ENCODE results near the gene ZIC2.
A peak's percentile ranks its signal among the peaks of the same experiment; 100 is the strongest.

ZIC2 gene

DNA sequence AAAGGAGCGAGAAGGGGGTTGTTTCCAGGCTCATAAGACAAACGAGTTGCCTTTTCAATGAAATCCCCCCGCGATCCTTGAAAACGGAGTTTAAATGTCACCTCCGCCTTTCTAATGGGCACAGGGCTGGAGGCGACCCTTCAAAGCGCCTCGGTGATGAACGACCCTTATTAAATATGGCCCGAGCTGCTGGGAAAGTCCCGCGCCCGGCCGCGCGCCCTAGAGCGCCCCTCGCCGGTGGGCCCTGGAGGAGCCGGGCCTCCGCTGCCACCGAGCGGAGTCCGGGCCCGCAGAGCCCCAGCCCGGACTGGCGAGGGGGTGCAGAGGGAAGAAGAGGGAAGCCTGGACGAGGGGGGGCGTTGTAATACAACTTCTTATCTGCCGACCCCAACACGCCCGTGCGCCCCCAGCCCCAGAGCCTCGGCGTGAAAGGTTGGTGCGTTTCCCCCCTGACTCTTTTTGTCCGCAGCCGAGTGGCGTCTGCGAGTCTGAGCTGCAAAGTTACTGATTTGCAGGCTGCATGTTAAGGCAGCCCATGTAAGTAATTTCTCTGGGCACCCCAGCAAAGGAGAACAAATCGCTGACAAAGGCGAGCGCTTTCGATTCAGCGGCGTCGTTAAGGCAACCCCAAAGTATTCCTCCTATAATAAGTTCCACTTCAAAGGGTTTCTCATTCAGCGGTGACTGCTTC, 21.9 kb upstream of the ZIC2 start:
- DNase-seq (ENCODE audit: low read depth in 2 of 2), result no peak

DNA sequence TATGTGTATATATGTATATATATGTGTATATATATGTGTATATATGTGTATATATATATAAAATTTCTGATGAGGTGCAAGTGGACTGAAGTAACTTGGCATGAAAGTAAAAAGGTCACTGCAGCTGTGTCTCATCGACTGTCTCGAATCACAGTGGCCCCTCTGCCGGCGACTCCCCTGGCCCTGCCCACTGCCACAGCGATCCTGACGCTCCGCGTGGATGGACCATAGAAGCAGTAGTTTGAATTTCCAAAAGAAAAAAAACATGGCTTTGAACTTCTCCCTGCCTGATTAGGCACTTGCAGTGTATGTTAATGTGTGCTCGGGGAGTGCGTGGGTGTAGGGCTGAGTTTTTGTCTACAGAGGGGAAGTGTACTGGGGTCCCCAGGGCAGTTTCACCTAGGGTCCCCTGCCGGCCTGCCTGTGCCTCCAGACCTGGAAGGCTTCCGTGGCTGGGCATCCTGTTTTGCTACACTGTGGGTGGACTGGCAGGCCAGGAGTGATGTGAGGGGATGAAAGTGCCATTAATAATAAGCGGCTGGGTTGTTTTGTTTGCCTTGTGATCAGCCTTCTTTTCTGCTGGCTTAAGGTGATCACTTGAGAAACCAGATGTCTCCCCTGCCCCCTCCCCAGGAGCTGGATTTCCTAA, 20.8 kb upstream of the ZIC2 start:
- no peak for DNase-seq (ENCODE audit: low read depth in 2 of 2)

DNA sequence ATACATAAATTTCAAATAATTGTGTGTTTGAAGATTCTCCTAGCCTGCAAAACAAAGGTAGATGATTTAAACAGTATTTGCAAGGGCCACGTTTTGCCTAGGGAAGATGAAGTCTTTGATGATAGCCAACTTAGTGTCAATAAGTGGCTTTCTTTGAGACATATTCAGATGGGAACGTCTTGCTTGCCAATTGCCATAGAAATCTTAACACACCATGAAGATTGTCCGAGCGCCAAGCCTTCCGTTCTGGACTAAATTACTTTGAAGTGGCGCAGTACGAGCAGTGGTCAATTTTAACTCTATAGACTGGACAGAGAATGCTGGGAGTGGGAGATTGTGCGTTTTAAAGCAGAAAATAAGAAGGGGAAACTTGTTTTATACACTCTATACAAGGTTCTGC, 19.9 kb upstream of the ZIC2 start:
- no peak for DNase-seq (ENCODE audit: low read depth in 2 of 2)

DNA sequence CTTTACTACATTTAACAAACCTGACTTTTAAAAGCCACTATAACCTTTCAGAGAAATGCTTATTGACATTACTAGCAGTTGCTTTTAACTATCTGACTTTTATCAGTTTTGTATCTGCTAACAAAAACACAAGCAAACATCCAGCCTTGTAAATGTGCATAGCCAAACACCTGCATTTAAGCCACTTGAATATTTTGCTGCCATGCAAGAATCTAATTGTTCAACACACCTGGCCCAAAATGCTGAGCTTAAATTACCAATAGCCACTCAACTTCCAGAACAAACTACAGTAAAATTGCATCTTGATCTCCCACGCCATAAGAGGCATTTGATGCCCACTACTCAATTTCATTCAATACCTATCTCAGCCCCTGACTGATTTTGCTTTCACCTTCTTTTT, 19.3 kb upstream of the ZIC2 start:
- no peak for DNase-seq (ENCODE audit: low read depth in 2 of 2)

DNA sequence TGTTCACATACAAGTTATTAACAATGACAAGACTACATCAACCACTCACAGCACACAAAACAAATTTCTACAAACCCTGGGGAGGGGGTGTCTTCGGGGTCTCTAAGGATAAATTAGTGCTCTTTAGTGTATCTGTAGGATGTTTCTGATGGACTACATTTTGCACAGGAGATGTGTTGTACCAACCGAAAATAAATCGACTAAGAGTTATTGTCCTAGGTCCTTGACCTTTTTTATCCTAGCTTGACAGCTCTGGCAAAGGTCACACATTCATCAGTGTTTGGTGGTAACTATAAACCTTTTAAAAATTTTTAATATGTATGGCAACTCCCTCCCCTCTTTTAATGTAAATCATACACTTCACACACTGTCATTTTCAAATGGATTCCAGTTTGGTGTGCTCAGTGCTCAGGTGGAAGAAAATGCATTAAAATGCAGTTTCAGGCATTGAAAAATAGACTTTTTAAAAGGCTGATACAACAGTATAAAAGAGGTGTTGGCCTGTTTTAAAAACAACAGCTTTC, 17.7 kb upstream of the ZIC2 start:
- DNase-seq (ENCODE audit: low read depth in 2 of 2), result no peak

DNA sequence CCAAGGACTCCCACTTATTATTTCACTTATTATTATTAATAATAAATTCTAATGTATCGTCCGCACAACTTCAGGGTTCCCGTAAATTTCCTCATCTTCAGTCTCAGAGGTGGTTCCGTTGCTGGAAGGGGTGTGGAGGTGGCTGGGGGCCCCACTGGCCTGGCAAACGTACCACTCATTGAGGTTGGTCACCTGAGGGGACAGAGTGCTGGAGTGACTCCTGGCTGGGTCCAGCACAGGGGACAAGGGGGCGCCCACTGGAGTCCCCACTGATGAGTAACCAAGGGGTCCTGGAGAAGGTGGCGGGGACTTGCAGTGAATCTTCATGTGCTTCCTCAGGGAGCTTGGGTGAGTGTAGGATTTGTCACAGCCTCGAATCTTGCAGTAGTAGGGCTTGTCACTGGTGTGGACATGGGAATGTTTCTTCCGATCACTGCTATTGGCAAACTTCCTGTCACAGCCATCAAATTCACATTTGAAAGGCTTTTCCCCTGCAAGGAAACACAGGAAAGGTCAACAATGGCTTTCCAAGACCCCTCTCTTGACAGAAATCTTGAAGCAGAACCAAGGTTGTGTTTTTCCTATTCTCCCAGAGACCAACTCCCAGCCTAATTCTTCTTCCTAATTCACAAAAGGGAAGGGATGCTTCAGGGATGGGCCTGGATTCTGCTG, 16.1 kb upstream of the ZIC2 start:
- no peak for DNase-seq (ENCODE audit: low read depth in 2 of 2)

DNA sequence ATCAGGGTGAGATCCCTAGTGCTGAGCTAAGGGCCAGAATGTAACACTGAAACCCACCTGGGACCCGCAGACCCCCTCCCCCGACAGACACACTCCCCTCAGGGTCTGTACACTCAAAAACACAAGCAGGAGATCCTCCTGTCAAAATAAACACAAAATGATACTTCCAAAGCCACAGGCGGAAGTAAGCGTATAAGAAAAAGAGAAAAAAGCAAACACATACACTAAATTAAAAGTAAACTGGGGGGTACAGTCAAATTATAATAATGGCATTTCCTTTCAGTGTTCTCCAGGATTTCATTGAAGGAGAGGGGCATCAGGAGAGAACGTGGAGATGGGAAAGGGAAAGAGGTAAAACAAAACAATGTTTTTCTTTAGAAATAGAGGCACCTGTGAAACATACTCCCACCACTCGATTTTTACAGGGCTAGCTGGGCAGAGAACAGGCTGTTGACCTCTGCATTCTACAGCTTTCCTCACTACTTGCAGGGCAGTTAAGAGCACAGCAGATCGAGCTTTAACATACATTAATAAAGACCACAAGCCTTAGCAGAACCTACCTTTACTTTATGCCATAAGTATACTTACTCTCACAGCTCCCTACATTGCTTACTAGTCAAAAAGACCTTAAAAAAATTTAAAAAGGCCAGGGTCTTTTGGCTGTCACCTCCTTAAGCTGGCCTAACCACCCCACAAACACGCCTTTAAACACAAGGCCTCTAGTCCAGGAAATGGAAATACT, 15.3 kb upstream of the ZIC2 start:
- no peak for DNase-seq (ENCODE audit: low read depth in 2 of 2)

DNA sequence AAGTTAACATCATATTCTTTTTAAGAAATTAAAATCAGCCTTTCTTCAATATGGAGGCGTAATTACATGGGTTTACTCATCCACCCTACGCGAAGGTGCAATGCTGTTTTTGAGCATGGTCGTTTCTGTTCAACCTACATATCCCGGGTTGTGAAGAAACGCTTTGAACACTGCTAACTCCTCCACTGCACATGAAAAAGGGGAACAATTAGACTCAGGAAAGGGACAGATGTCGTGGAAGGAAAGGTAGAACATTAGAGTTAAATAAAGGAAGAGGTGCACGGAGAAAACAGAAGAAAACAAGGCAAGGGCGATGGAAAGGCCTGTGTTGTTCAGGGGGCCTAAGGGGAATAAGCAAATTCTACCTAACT, 14.1 kb upstream of the ZIC2 start:
- no peak for DNase-seq (ENCODE audit: low read depth in 2 of 2)

DNA sequence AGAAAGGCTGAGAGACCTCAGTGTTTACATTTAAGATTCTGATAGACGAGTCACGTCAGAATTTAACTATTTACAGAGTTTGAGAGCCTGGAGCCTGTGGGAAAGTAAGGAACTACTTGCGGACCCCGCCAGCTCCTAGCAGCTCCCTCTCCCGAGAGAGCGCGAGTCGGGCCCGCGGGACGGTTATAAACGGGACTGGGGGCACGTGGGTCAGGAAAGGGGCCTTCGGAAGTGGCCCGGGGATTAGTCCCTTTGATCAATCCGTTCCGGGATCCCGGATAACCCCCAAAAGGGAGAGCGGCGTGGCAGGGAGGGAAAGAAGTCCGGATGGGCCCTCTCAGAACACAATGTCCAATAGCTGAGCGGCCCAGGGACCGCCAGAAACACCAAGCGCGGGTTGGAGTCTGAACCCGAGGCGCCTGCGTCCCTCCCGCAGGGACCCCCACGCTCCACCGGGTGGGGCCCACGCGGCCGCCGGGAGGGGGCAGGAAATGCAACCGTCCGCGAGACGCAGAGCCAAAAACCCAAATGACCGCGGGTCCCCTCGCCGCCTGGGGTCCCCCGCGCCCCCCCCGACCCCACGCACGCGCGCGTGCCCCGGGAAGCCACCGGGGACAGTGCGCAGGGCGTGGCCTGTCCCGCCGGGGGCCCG, 13.6 kb upstream of the ZIC2 start:
- no peak for DNase-seq (ENCODE audit: low read depth in 2 of 2)

DNA sequence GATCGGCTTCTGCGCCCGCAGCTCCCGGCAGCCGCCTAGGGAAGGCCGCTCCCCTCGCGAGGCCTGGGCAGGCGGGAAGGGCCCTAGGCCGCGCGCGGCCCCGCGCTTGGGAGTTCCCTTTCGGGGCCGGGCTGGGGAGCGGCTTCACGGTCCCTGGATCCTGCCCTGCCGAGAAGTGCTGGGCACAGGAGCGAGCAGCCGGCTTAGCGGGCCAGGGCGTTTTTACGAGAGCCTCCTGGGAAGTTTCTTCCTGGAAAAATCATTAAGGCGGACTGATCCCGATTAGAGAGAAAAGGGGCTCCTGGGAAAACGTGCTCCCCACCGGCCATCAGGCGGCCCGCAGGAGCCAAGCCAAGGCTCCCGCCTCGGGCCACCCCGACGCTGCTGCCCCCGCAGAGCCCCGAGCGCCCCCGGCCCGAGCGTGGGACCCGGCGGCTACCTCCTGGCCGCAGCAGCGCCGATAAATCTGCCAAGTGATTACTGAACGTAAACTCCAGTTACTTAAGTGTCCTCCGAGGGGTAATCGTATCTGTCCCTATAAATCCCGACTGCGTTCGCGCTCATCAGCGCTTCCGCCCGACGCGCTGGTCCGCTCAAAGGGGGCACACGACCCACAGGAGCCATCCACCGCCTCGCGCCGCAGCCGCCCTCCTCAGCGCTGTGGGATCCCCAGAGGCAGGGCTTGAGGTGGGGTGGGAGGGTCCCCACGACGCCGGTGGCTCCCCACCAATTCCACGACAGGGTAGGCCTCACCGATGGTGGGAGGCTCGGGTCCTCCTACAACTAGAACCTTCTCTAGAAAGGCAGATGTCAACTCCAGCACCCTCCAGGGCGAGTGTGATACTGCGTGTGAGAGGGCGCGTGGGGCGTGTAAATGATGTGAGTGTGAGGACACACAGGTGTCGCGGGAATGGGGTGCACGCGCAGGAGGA, 12.8 kb upstream of the ZIC2 start:
- no peak for DNase-seq (ENCODE audit: low read depth in 2 of 2)

DNA sequence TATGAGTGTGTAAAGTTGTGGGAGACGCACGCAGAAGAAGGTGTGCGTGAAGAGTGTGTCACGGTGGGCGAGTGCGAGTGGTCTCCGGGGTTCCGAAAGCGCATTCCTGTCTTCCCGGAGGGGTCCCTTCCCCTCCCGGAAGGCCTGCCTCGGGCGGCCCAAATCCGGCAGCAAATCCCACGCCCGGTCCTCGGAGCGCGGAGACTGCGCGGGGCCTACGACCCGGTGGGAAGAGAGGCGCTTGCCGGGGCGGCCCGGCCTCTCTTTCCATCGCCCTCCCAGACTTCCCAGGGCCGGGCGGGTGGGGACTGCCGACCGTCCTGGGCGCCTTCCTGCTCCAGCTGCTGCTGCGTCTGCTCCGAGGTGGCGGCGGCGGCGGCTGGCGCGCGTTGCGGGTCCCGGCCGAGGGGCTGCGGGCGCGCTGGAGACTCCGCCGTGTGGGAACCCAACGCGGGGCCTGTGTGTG, 12.1 kb upstream of the ZIC2 start:
- no peak for DNase-seq (ENCODE audit: low read depth in 2 of 2)

DNA sequence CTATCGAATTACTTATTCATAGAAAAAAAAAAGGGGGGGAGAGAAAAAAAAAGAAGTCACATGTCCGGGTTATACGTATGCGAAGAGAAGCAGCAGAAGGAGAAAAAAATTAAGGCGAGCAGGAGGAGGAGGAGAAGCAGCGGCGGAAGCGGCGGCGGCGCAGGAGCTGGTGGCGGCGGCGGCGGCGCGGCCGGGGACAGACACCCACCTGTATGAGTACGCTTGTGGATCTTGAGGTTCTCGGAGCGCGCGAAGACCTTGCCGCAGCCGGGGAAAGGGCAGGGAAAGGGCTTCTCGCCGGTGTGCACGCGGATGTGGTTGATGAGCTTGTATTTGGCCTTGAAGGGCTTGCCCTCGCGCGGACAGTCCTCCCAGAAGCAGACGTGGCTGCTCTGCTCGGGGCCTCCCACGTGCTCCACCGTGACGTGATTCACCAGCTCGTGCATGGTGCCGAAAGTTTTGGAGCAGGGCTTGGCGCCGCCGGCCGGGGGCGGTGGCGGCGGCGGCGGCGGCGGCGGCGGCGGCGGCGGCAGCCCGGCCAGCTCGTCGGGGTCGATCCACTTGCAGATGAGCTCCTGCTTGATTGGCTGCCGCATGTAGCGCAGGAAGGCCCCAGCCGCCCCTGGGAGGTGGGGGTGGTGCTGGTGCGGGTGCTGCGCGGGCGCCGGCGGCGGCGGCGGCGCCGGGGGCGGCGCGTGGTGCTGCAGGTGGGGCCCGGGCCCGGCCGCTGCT, 11.5 kb upstream of the ZIC2 start:
- DNase-seq (ENCODE audit: low read depth in 2 of 2), result peak; percentile 34 to 47

DNA sequence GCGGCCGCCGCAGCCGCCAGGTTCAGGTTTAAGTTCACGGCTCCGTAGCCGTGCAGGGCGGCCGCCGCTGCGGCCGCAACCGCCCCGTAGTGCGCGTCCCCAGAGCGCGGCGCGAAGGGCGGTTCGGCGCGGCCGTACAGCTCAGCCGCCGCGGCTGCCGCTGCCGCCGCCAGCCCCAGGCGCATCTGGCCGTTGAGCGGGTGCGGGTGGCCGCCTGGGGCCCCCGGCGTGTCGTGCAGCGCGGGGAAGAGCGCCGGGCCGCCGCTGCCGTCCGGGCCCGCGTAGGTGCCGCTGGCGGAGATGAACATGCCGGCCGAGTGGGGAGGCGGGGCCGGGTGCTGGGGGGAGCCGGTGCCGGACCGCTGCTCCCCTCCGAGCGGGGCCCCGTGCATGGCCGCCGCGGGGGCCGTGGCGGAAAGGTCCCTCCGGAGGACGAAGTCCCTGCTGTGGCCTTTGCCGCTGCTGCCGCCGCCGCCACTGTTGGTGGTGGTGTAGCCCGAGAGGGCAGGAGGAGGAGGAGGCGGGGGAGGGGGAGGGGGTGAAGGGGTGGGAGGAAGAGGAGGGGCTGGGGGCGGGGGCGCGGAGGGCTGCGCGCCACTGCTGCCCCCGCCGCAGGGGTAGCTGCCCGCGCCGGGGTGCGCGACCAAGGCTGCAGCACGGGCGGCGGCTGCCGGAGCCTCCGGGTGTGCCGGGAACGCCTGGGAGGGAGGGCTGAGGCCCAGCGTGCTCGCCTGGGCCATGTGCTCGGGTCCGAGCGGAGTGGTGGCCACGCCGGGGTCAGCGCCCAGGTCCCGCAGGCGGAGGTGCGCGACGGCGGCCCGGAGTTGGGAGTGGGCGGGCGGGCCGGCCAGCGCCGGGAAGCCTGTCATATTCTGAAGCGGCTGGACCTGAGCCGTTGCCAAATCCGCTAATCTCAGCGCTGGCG, 10.7 kb upstream of the ZIC2 start:
- DNase-seq (ENCODE audit: low read depth in 2 of 2), result no peak

DNA sequence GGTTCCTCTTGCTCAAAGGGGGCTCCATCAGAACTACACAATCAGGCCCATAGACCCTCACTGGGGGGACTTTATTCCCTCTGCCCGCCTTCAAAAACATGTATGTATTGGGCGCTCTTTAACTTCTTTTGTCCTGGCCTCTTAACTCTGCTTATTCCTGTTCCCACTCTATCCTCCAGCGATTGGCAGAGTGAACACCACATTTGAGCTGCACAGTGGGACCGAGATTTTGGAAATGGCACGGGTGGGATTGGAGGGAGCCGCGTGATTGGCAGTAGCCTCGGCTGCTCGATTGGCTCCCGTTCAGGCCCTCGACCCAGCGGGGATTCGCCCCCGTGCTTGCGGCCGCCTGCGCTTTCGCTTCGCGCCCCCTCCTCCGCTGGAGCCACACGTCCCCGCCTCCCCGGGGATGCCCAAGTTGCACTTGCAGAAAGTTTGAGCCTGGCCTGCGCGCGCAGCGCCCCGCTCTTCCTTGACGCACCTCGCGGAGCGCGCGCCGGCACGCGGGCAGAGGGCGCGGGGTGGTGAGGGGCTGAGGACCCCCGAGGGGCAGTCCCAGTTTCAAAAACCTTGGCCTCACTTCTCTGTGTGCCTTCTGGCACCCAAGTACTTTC, 9.9 kb upstream of the ZIC2 start, which contains the start of gene ZIC5:
Gene ZIC5, minus strand, starts transcription at position 192 of the 614 bp plus-strand sequence. Its CDS starts 164 bp downstream, at position 28.
- DNase-seq (ENCODE audit: low read depth in 2 of 2), result no peak

DNA sequence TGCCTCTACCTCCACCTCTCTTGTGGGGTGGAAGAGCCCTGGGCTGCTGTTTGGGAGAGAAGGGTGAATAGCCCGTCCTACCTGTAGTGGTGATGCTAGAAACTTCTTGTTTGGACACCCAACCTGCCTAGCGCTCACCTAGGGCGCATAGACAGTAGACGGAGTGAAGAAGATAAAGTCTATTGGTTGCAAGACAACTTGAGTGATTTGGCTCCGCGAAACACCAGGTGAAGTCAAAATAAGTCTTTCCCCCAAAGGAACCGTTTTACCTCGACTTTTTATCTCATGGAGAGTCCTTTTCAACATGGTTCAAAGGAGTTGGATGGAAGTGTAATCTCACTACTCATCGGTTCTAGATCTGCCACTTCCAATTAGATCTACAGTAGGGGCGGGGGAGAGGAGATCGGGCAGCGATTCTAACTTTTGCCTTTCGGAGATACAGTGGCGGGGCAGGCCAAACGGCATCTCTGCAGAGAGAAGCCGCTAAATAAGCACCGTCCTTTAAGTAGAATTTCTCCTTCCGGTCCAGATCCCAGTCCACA, 9.3 kb upstream of the ZIC2 start:
- DNase-seq (ENCODE audit: low read depth in 2 of 2), result no peak

DNA sequence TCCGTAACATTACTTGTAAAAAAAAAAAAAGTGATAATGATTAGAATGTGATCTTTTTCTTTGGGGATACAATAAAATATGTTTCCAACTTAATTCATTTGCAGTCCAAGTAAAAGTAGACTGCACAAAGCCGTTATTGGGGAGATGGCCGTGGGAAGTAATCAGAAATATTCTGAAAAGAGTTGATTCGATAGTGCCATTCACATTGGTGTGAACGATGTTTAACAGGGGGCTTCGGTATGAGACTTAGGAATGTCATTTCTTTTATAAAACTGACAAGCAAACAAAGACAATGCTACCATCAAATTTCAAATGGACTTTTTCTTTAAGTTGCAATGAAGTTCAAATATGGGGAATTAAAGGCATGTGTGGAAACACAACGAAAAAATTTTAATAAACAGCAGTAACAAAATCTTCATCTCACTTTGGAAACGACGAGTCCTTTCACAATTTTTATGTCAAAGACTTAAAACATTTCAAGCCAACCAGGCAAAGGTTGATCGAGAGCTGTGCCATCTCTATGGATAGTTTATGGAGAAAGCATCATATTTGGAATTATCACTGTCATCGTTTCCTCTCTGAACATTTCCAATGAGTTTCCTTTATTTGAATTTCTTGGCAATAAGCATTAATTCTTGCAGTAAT, 8.3 kb upstream of the ZIC2 start:
- no peak for DNase-seq (ENCODE audit: low read depth in 2 of 2)

DNA sequence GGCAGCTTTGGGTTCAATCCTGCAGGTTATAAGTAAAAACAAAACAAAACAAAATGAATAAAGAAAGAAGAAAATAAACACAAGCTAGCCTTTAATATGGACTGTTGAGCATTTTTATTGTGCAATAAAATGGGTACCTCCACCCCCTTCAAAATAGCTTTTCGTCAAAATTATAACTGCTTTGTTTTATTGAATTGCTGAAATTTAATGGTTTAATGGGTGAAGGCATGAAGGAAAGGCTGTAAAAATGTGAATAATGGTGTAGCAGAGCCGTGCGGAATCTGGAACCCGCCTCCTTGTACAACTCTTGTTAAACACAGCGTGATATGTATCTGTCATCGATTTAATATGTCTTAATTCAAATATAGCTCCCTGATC, 7.8 kb upstream of the ZIC2 start:
- no peak for DNase-seq (ENCODE audit: low read depth in 2 of 2)

Data from stimulated activated CD8-positive, alpha-beta memory T cell treated with anti-CD3 and anti-CD28 coated beads, Interleukin-15, amount 100 ng/mL, for 4 hours (primary cell).